Prostate gland (tissue), 2 donors: ENCODE data around the gene PRCD. TPM values are rescaled to one million over a fixed set of nuclear protein-coding genes. Genes with fewer than 3 reads are reported as not detected.
"Not testable (repeated sequence)": the region's sequence is repeated elsewhere in the genome, so short reads cannot be mapped to it uniquely, and the experiment has no call there.

Source experiments
- DNase-seq: peaks from one replicate; pipeline ENCODE4 v3.0.0-alpha.2; 2019; ENCODE audit warnings: low spot score
- H3K27ac ChIP-seq, 2 donors: fragments of 200-600 bp; sonication (generic); 2 replicates each; pipeline ENCODE4 v1.5.1; 2017 to 2019
- H3K27me3 ChIP-seq: fragments of 200-600 bp; sonication (generic); replicated peaks from 2 replicates; pipeline ENCODE4 v1.5.1; 2019; ENCODE audit not compliant: insufficient read depth
- H3K36me3 ChIP-seq, 2 donors: fragments of 200-600 bp; sonication (generic); 1 replicate in 1 of 2; 2 replicates in 1 of 2; pipeline versions ENCODE4 v1.5.1 to v1.8.1; 2017 to 2019
- H3K4me1 ChIP-seq: fragments of 200-600 bp; sonication (generic); replicated peaks from 2 replicates; pipeline ENCODE4 v1.5.1; 2019
- H3K4me3 ChIP-seq, 2 donors: fragments of 200-600 bp; sonication (generic); 2 replicates each; pipeline ENCODE4 v1.5.1; 2017 to 2019
- H3K9me3 ChIP-seq: fragments of 200-600 bp; sonication (generic); 2 replicates; pipeline ENCODE4 v1.5.1; 2017
- POLR2A ChIP-seq: fragments of 450-650 bp; IDR thresholded peaks from one replicate; pipeline ENCODE4 v1.6.1; 2016; ENCODE audit warnings: antibody characterized with exemption, mild to moderate bottlenecking
- POLR2AphosphoS5 ChIP-seq: sonication (generic); formaldehyde crosslinking; IDR thresholded peaks from one replicate; pipeline ENCODE4 v1.6.1; 2017; ENCODE audit warnings: antibody characterized with exemption
- WGBS: methylation state at CpG from one replicate; pipeline ENCODE4 v1.1.5; 2018; 5-methylcytosine and 5-hydroxymethylcytosine counted together
- intact Hi-C: fragments of 100-400 bp; cut with DNase I; formaldehyde crosslinking; loops from one replicate; pipeline ENCODE4 v1.14.2; 2022
- total RNA-seq, 2 donors: library from RNA; depleted of rRNA; stranded (reverse); fragments of >200 nt; gene quantifications; one replicate each; pipeline ENCODE4 v1.1.0, GENCODE V29; 2016
- TF ChIP-seq, protein P1 (sequence below), 4 experiments: fragments of 200-600 bp in 2 of 4; fragments of 450-650 bp in 2 of 4; sonication (generic) in 2 of 4; IDR thresholded peaks; 1 replicate in 3 of 4; 2 replicates in 1 of 4; pipeline ENCODE4 v1.5.1; 2016 to 2019; ENCODE audit warnings: antibody characterized with exemption in 4 of 4, mild to moderate bottlenecking in 2 of 4, moderate library complexity in 2 of 4

The PRCD gene
- total RNA-seq, 2 donors from 2014 or later, result 0.36 to 0.85 TPM

DNA sequence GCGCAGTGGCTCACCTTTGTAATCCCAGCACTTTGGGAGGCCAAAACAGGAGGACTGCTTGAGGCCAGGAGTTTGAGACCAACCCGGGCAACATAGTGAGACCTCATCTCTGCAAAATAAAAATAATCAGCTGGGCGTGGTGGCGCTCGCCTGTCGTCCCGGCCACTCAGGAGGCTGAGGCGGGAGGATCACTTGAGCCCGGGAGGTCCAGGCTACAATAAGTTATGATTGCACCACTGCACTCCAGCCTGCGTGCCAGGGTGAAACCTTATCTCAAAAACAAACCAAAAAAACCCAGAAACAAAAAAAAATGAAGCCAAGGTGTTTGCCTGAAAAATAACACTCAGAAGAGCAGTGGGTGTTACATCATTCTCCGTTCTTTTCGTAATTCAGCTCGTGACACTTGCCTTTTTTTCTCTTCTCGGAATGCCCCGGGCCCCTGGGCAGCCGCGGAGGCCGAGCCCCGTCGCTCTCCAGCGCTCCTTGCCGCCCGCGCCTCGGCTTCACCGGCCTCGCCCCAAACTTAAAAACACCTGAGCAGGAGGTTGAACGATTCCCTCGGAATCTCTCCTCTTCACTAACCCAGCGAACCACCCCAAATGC lies 17.0 kb downstream of the PRCD start:
- Histone ChIP-seq H3K9me3 (no peaks in the 10 kb centered on the region), H3K4me3 (peak overlapping the region; percentile 48 to 61), H3K36me3 (no peaks in the 10 kb centered on the region), H3K27me3 (no peaks in the 10 kb centered on the region), H3K4me1 (no peaks in the 10 kb centered on the region), H3K27ac (peak overlapping the region; percentile 84)
- no peak for DNase-seq
- intact Hi-C loops, result loop anchor here (5.0 kb wide), 3 partner anchors 65 to 155 kb away; partner anchors contain the start of gene MXRA7
- TF ChIP-seq, protein P1, sequence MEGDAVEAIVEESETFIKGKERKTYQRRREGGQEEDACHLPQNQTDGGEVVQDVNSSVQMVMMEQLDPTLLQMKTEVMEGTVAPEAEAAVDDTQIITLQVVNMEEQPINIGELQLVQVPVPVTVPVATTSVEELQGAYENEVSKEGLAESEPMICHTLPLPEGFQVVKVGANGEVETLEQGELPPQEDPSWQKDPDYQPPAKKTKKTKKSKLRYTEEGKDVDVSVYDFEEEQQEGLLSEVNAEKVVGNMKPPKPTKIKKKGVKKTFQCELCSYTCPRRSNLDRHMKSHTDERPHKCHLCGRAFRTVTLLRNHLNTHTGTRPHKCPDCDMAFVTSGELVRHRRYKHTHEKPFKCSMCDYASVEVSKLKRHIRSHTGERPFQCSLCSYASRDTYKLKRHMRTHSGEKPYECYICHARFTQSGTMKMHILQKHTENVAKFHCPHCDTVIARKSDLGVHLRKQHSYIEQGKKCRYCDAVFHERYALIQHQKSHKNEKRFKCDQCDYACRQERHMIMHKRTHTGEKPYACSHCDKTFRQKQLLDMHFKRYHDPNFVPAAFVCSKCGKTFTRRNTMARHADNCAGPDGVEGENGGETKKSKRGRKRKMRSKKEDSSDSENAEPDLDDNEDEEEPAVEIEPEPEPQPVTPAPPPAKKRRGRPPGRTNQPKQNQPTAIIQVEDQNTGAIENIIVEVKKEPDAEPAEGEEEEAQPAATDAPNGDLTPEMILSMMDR (IDR thresholded peaks at IDR 0.05), result no peak
- TF ChIP-seq POLR2A (no peak), POLR2AphosphoS5 (no peak)
- WGBS, result 39% methylated on average over 30 of the region's 30 CpGs

DNA sequence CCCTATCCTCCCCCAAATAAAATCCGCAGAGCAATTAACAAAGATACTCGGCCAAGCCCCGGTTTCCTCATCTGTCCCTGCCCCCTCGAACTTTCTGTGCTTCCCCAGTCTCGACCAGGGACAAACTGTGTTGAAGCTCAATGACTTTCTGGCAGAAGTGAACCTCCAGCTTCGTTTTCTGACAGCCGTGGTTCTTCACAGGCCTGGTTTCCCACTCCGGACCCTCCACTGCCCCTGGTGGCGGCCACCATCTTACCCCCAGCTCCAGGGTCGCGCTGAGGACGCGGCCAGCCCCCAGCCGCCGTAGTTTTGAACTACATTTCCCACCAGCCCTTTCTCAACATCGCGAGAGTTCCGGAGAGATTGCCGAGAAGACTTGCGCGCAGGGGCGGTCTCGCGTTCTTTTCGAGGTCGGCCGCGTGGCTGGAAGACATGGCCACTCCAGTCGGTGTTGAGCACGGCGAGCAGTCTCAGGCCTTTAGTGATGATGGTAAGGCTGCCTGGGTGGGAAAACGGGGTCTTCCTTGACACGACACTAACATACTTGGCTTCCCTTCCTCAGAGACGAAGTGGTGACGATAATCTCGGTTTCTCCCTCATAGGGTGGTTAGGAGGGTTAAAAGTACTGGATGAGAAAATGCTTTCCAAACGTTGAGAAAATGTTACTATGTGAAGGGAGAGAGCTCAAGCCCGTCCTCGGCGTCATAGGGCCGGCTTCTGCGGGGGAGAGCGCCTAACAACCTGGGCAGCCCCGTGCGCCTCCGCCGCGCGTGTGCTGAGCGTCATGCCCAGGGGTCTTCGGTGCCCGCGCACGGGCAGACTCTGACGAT lies 17.7 kb downstream of the PRCD start:
- intact Hi-C loops, result loop anchor here (5.0 kb wide), 3 partner anchors 65 to 155 kb away; partner anchors contain the start of gene MXRA7
- Histone ChIP-seq H3K27me3 (no peaks in the 10 kb centered on the region), H3K9me3 (no peaks in the 10 kb centered on the region), H3K27ac (peak overlapping the region; percentile 84), H3K4me1 (no peaks in the 10 kb centered on the region), H3K4me3 (peak overlapping the region; percentile 48 to 61), H3K36me3 (no peaks in the 10 kb centered on the region)
- DNase-seq, result peak; percentile 95
- peak; percentile 95 for TF ChIP-seq POLR2AphosphoS5
- peak; percentile 77 for TF ChIP-seq POLR2A
- TF ChIP-seq, protein P1 (IDR thresholded peaks at IDR 0.05), result peak in 2 of 4 experiments; percentile 67 to 71
- WGBS, result under 1% methylated on average over 55 of the region's 55 CpGs

DNA sequence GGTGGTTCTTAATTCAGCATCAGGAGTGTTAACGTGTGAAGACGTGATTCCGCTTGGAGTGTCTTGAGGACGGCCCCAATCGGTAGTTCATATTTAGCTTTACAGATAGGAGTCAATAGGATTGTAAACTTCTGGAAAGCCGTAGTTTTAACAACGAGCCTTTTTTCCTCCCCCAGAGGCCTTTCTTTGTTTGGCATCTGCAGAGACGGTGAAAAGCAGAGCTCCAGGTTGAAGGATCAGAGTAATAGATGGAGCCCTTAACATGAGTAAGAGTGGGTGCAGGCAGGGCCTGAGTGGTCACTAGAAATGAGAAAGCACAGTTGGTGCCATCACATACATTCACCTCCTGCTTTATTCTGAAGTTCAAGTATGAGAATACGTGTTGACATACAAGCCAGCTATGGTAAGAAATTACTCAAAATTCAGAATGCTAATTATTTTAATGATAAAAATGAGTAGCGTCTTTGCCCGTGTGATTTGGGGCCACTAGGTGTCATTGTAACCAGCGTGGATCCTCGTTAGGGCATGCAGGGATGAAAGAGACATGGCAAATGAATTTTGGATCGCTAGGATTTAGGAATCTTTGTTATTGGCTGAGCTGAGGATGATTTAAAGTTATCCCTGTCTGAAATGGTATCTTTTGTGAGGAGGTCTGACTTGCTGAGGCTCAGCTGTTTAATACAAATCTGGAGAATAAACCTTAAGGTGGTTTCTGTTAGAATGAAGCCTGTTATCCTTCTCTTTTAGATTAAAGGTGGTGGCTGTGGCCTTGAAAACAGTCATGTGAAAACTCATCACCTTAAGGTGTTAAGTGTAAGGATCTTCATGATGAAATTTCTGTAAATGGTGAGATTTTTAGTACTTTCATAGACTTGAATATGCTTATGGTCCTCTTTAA lies 18.6 kb downstream of the PRCD start:
- Histone ChIP-seq H3K4me1 (no peaks in the 10 kb centered on the region), H3K27me3 (no peaks in the 10 kb centered on the region), H3K4me3 (peak overlapping the region; percentile 48 to 61), H3K27ac (peak overlapping the region; percentile 84), H3K36me3 (no peaks in the 10 kb centered on the region), H3K9me3 (no peaks in the 10 kb centered on the region)
- TF ChIP-seq POLR2AphosphoS5, result peak; percentile 23
- TF ChIP-seq, protein P1 (IDR thresholded peaks at IDR 0.05), result peak; percentile 26 to 59 (median 50)
- no peak for TF ChIP-seq POLR2A
- DNase-seq, result no peak
- WGBS, result under 1% methylated on average over 13 of the region's 14 CpGs
- intact Hi-C loops, result loop anchor here (5.0 kb wide), 3 partner anchors 64 to 154 kb away; partner anchors contain the start of gene MXRA7

DNA sequence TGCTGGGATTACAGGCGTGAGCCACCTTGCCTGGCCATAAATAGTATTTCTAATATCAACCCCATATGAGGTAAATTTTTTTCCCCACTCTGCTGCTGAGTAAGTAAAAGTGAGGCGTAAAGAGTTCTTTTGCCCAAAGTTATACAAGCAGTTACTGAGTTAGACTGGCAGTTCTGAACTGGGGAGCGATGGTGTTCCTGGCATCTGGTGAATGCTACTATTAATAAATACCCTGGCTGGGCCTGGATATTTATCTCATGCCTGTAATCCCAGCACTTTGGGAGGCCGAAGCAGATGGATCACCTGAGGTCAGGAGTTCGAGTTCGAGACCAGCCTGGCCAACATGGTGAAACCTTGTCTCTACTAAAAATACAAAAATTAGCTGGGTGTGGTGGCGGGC lies 19.6 kb downstream of the PRCD start:
- not testable (repeated sequence) for H3K4me1 ChIP-seq, H3K36me3 ChIP-seq, H3K4me3 ChIP-seq, H3K27me3 ChIP-seq, DNase-seq, H3K9me3 ChIP-seq, H3K27ac ChIP-seq
- 79% methylated on average over 7 of the region's 7 CpGs for WGBS
- intact Hi-C loops, result loop anchor here (5.0 kb wide), 3 partner anchors 63 to 153 kb away; partner anchors contain the start of gene MXRA7
